Activated CD4-positive, alpha-beta T cell treated with anti-CD3 and anti-CD28 coated beads, Interleukin-2, amount 10 ng/mL, durations not matched to agents 7 days and 5 days (primary cell): ENCODE results near the gene CNTNAP2. TPM values are rescaled to one million over a fixed set of nuclear protein-coding genes. Genes with fewer than 3 reads are reported as not detected.

ENCODE experiments used
- CTCF ChIA-PET: fragments of 350-600 bp; sonication (Branson Sonifier 250); formaldehyde crosslinking; loops from one replicate; lab custom pipeline; 2021; ENCODE audit warnings: antibody characterized with exemption; lab: Charles Lee
- POLR2A ChIA-PET: fragments of 350-600 bp; sonication (Branson Sonifier 250); formaldehyde crosslinking; loops from one replicate; lab custom pipeline; 2021; ENCODE audit warnings: antibody characterized with exemption; lab: Charles Lee
- DNase-seq: peaks from one replicate; pipeline ENCODE4 v3.0.0-alpha.2; 2020
- H3K27ac Mint-ChIP-seq: one replicate; pipeline ENCODE4 v1.8.0; 2021; ENCODE audit warnings: mild to moderate bottlenecking, moderate library complexity, mixed read lengths
- H3K27me3 Mint-ChIP-seq: one replicate; pipeline ENCODE4 v1.8.0; 2021; ENCODE audit warnings: mixed read lengths
- H3K36me3 Mint-ChIP-seq: one replicate; pipeline ENCODE4 v1.8.0; 2021; ENCODE audit warnings: low read depth, mixed read lengths
- H3K4me1 Mint-ChIP-seq: one replicate; pipeline ENCODE4 v1.8.0; 2021; ENCODE audit warnings: mixed read lengths
- H3K4me3 Mint-ChIP-seq: one replicate; pipeline ENCODE4 v1.8.0; 2021; ENCODE audit warnings: mild to moderate bottlenecking, moderate library complexity, mixed read lengths
- H3K9me3 Mint-ChIP-seq: one replicate; pipeline ENCODE4 v1.8.0; 2021; ENCODE audit warnings: mixed read lengths
- total RNA-seq, 2 experiments: library from RNA; stranded (reverse); gene quantifications; one replicate each; pipeline ENCODE4 v1.2.3, GENCODE V29; 2021

Gene CNTNAP2
- total RNA-seq, 2 experiments from 2014 or later: not detected

GRCh38 chr7:146355216-146355615 is 238.6 kb downstream of the CNTNAP2 start:
- Mint-ChIP-seq H3K4me3 (no peak overlapping the region), H3K36me3 (no peaks in the 10 kb centered on the region), H3K4me1 (no peaks in the 10 kb centered on the region), H3K27me3 (no peaks in the 10 kb centered on the region), H3K9me3 (peaks cover 4% of the 10 kb centered on the region), H3K27ac (no peak overlapping the region)
- DNase-seq: no peak
- ChIA-PET POLR2A (no interaction called here), CTCF (no interaction called here)

GRCh38 chr7:146359176-146359575 is 242.6 kb downstream of the CNTNAP2 start:
- Mint-ChIP-seq H3K36me3 (no peaks in the 10 kb centered on the region), H3K4me1 (no peaks in the 10 kb centered on the region), H3K9me3 (no peaks in the 10 kb centered on the region), H3K27me3 (no peaks in the 10 kb centered on the region), H3K27ac (no peak overlapping the region), H3K4me3 (no peak overlapping the region)
- DNase-seq: no peak
- ChIA-PET POLR2A (no interaction called here), CTCF (no interaction called here)

- no peaks in the 10 kb centered on the region for H3K36me3 Mint-ChIP-seq
- H3K27ac Mint-ChIP-seq: no peak overlapping the region
- ChIA-PET POLR2A (no interaction called here), CTCF (no interaction called here)
- no peaks in the 10 kb centered on the region for H3K4me1 Mint-ChIP-seq
- DNase-seq: no peak
- no peaks in the 10 kb centered on the region for H3K27me3 Mint-ChIP-seq
- no peak overlapping the region for H3K4me3 Mint-ChIP-seq
- H3K9me3 Mint-ChIP-seq: no peaks in the 10 kb centered on the region
These were observed 250.3 kb downstream of the CNTNAP2 start for GRCh38 chr7:146366938-146367337.

- Mint-ChIP-seq H3K27ac (no peak overlapping the region), H3K9me3 (no peaks in the 10 kb centered on the region), H3K4me1 (no peaks in the 10 kb centered on the region), H3K36me3 (no peaks in the 10 kb centered on the region), H3K4me3 (no peak overlapping the region), H3K27me3 (no peaks in the 10 kb centered on the region)
- ChIA-PET POLR2A (no interaction called here), CTCF (no interaction called here)
- no peak for DNase-seq
These were observed 253.6 kb downstream of the CNTNAP2 start for GRCh38 chr7:146370171-146370570.

GRCh38 chr7:146375170-146375569 is 258.6 kb downstream of the CNTNAP2 start:
- Mint-ChIP-seq H3K4me1 (no peaks in the 10 kb centered on the region), H3K9me3 (no peaks in the 10 kb centered on the region), H3K27me3 (no peaks in the 10 kb centered on the region), H3K27ac (no peak overlapping the region), H3K4me3 (no peak overlapping the region), H3K36me3 (no peaks in the 10 kb centered on the region)
- CTCF ChIA-PET: no interaction called here
- POLR2A ChIA-PET: no interaction called here
- DNase-seq: no peak

- no peaks in the 10 kb centered on the region for H3K9me3 Mint-ChIP-seq
- no peaks in the 10 kb centered on the region for H3K36me3 Mint-ChIP-seq
These were observed 261.6 kb downstream of the CNTNAP2 start for GRCh38 chr7:146378196-146378595.

GRCh38 chr7:146387140-146387539 is 270.5 kb downstream of the CNTNAP2 start:
- no peak overlapping the region for H3K27ac Mint-ChIP-seq
- ChIA-PET CTCF (no interaction called here), POLR2A (no interaction called here)
- DNase-seq: no peak
- no peaks in the 10 kb centered on the region for H3K36me3 Mint-ChIP-seq
- no peaks in the 10 kb centered on the region for H3K9me3 Mint-ChIP-seq
- no peak overlapping the region for H3K4me3 Mint-ChIP-seq
- H3K4me1 Mint-ChIP-seq: no peaks in the 10 kb centered on the region
- no peaks in the 10 kb centered on the region for H3K27me3 Mint-ChIP-seq

More at GRCh38 chr7:146378196-146378595, 261.6 kb downstream of the CNTNAP2 start:
- H3K4me3 Mint-ChIP-seq: no peak overlapping the region
- no peak for DNase-seq
- H3K27me3 Mint-ChIP-seq: no peaks in the 10 kb centered on the region
- H3K27ac Mint-ChIP-seq: no peak overlapping the region
- ChIA-PET POLR2A (no interaction called here), CTCF (no interaction called here)
- no peaks in the 10 kb centered on the region for H3K4me1 Mint-ChIP-seq

GRCh38 chr7:146388928-146389327 is 272.3 kb downstream of the CNTNAP2 start:
- Mint-ChIP-seq H3K4me1 (no peaks in the 10 kb centered on the region), H3K9me3 (no peaks in the 10 kb centered on the region), H3K36me3 (no peaks in the 10 kb centered on the region), H3K4me3 (no peak overlapping the region), H3K27ac (no peak overlapping the region), H3K27me3 (no peaks in the 10 kb centered on the region)
- CTCF ChIA-PET: no interaction called here
- POLR2A ChIA-PET: no interaction called here
- no peak for DNase-seq

GRCh38 chr7:146393346-146393745 is 276.7 kb downstream of the CNTNAP2 start:
- Mint-ChIP-seq H3K9me3 (no peaks in the 10 kb centered on the region), H3K4me1 (no peaks in the 10 kb centered on the region)

GRCh38 chr7:146397141-146397540 is 280.5 kb downstream of the CNTNAP2 start:
- Mint-ChIP-seq H3K27me3 (no peaks in the 10 kb centered on the region), H3K27ac (no peak overlapping the region), H3K4me3 (no peak overlapping the region), H3K4me1 (no peaks in the 10 kb centered on the region), H3K36me3 (no peaks in the 10 kb centered on the region), H3K9me3 (no peaks in the 10 kb centered on the region)
- CTCF ChIA-PET: no interaction called here
- POLR2A ChIA-PET: no interaction called here
- DNase-seq: no peak

More at GRCh38 chr7:146393346-146393745, 276.7 kb downstream of the CNTNAP2 start:
- DNase-seq: no peak
- H3K27me3 Mint-ChIP-seq: no peaks in the 10 kb centered on the region
- H3K27ac Mint-ChIP-seq: no peak overlapping the region
- no peak overlapping the region for H3K4me3 Mint-ChIP-seq
- CTCF ChIA-PET: no interaction called here
- POLR2A ChIA-PET: no interaction called here
- H3K36me3 Mint-ChIP-seq: no peaks in the 10 kb centered on the region

GRCh38 chr7:146401939-146402338 is 285.3 kb downstream of the CNTNAP2 start:
- CTCF ChIA-PET: no interaction called here
- H3K4me1 Mint-ChIP-seq: no peaks in the 10 kb centered on the region
- DNase-seq: no peak

GRCh38 chr7:146405737-146406136 is 289.1 kb downstream of the CNTNAP2 start:
- H3K4me3 Mint-ChIP-seq: no peak overlapping the region
- no peak overlapping the region for H3K27ac Mint-ChIP-seq
- ChIA-PET CTCF (no interaction called here), POLR2A (no interaction called here)
- no peaks in the 10 kb centered on the region for H3K36me3 Mint-ChIP-seq
- no peaks in the 10 kb centered on the region for H3K27me3 Mint-ChIP-seq
- DNase-seq: no peak
- H3K9me3 Mint-ChIP-seq: no peaks in the 10 kb centered on the region
- H3K4me1 Mint-ChIP-seq: no peaks in the 10 kb centered on the region

More at GRCh38 chr7:146401939-146402338, 285.3 kb downstream of the CNTNAP2 start:
- Mint-ChIP-seq H3K9me3 (no peaks in the 10 kb centered on the region), H3K4me3 (no peak overlapping the region), H3K27me3 (no peaks in the 10 kb centered on the region), H3K27ac (no peak overlapping the region), H3K36me3 (no peaks in the 10 kb centered on the region)
- POLR2A ChIA-PET: interaction anchor here (0.7 kb wide), 1 partner anchor 441 kb away, joined by 3 read pairs; no protein-coding TSS in a partner anchor

- DNase-seq: no peak
These were observed 295.4 kb downstream of the CNTNAP2 start for GRCh38 chr7:146411975-146412374.

GRCh38 chr7:146412781-146413180 is 296.2 kb downstream of the CNTNAP2 start:
- Mint-ChIP-seq H3K9me3 (no peaks in the 10 kb centered on the region), H3K4me1 (no peaks in the 10 kb centered on the region), H3K27me3 (no peaks in the 10 kb centered on the region), H3K36me3 (no peaks in the 10 kb centered on the region), H3K4me3 (no peak overlapping the region), H3K27ac (no peak overlapping the region)
- POLR2A ChIA-PET: no interaction called here
- CTCF ChIA-PET: no interaction called here
- DNase-seq: no peak

More at GRCh38 chr7:146411975-146412374, 295.4 kb downstream of the CNTNAP2 start:
- no peaks in the 10 kb centered on the region for H3K36me3 Mint-ChIP-seq
- H3K9me3 Mint-ChIP-seq: no peaks in the 10 kb centered on the region
- H3K4me1 Mint-ChIP-seq: no peaks in the 10 kb centered on the region
- H3K27me3 Mint-ChIP-seq: no peaks in the 10 kb centered on the region
- H3K27ac Mint-ChIP-seq: no peak overlapping the region
- no peak overlapping the region for H3K4me3 Mint-ChIP-seq
- CTCF ChIA-PET: no interaction called here
- POLR2A ChIA-PET: no interaction called here
